ENCODE measurements around the gene MYOCD. TPM values are rescaled to one million over a fixed set of nuclear protein-coding genes. Genes with fewer than 3 reads are reported as not detected.

MYOCD gene
- total and polyA plus RNA-seq, 2 of the 13 experiments (the other 11 are each of a cell fraction or from before 2014, with no cell fraction given): not detected

DNA sequence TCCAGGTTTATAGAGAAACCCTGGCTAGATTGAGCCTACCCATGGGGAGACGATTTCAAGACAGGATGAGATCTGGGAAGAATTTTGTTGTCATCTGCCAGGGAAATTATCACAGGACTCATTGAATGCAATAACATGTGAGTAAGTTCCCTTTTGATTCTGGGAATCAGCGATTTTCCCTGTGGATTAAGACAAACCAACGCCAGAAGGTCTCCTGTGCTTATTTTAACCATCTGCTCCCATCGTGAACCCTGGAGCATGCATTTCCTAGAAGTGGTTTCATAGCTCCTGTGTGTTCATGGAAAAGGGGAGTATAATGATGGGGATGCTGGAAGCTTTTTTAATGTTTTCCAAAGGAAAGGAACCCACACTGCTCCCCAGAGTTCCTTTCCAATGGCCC is 102.6 kb downstream of the MYOCD start (continued):
- TF ChIP-seq, protein P1, sequence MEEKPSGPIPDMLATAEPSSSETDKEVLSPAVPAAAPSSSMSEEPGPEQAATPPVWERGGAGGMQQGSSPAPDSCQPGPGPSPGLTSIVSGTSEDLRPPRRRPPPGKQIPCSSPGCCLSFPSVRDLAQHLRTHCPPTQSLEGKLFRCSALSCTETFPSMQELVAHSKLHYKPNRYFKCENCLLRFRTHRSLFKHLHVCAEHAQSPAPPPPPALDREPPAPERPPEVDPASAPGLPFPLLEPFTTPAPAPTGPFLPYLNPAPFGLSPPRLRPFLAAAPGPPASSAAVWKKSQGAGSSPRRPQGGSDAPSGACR (CRISPR knock-in tag; IDR thresholded peaks at IDR 0.05): no peak

DNA sequence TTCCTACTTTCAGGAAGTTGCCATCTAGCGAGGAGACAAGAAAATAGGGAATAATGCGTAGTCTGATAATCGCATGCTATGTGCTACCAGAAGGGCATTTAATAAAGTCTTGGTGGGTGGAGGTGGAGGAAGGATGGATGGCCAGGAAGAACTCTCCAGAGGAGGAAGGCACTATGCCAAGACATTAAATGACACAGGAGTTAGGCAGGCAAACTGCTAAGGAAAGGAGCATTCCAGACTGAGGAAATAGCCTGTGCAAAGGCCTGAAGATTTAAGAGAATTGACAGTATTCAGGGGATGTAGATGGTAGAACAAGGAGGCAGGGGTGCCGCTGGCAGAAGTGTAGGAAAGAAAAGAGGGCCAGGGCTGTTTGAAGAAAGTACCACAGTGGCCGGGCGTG is 104.3 kb downstream of the MYOCD start:
- H2AFZ ChIP-seq (ENCODE audit: low read length): no peak overlapping the region
- H3K4me1 ChIP-seq (ENCODE audit: insufficient read depth, low read length): no peaks in the 10 kb centered on the region
- FAIRE-seq (no peak), DNase-seq (ENCODE audit: low spot score) (no peak), ATAC-seq (no peak)
- no peaks in the 10 kb centered on the region for H3K79me2 ChIP-seq (ENCODE audit: insufficient read depth, low read length)
- intact Hi-C loops (cut with micrococcal nuclease; ENCODE audit: unreplicated experiment): no loop called here
- H3K9me3 ChIP-seq (ENCODE audit: low read length): no peaks in the 10 kb centered on the region
- H3K27me3 ChIP-seq (ENCODE audit: control insufficient read depth in 1 of 2, insufficient read depth in 2 of 2, low read length in 2 of 2): no peaks in the 10 kb centered on the region; a peak in 1 of 5 replicates
- H4K20me1 ChIP-seq (ENCODE audit: insufficient read depth, low read length): no peaks in the 10 kb centered on the region
- POLR2A ChIA-PET: no interaction called here
- H3K9ac ChIP-seq (ENCODE audit: insufficient read depth, low read depth, low read length): no peak overlapping the region
- no peak overlapping the region for H3K27ac ChIP-seq (ENCODE audit: extremely low read length, insufficient read depth, low read length)
- H3K4me2 ChIP-seq (ENCODE audit: low read depth, low read length): no peak overlapping the region
- WGBS (ENCODE audit: low lambda C conversion rate): 39% methylated on average over 6 of the region's 6 CpGs
- in situ Hi-C loops (cut with HindIII; ENCODE audit: extremely low pct_ligation_motif_present, low pct_unique_long_range_greater_than_20kb): no loop called here
- no peak for TF ChIP-seq RAD51 (IDR thresholded peaks at IDR 0.05; ENCODE audit: borderline replicate concordance)
- TF ChIP-seq ERF (CRISPR knock-in tag; IDR thresholded peaks at IDR 0.05): no peak
- no peak for TF ChIP-seq SYNCRIP (IDR thresholded peaks at IDR 0.05; ENCODE audit: insufficient read depth, low read depth, low read length)
- TF ChIP-seq, protein P2, sequence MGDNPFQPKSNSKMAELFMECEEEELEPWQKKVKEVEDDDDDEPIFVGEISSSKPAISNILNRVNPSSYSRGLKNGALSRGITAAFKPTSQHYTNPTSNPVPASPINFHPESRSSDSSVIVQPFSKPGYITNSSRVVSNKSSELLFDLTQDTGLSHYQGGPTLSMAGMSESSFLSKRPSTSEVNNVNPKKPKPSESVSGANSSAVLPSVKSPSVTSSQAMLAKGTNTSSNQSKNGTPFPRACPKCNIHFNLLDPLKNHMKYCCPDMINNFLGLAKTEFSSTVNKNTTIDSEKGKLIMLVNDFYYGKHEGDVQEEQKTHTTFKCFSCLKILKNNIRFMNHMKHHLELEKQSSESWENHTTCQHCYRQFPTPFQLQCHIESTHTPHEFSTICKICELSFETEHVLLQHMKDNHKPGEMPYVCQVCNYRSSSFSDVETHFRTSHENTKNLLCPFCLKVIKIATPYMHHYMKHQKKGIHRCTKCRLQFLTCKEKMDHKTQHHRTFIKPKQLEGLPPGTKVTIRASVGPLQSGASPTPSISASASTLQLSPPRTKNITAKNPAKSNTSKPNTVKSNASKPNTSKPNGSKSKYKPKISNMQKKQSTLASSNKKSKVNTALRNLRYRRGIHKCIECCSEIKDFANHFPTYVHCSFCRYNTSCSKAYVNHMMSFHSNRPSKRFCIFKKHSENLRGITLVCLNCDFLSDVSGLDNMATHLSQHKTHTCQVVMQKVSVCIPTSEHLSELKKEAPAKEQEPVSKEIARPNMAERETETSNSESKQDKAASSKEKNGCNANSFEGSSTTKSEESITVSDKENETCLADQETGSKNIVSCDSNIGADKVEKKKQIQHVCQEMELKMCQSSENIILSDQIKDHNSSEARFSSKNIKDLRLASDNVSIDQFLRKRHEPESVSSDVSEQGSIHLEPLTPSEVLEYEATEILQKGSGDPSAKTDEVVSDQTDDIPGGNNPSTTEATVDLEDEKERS (CRISPR knock-in tag; IDR thresholded peaks at IDR 0.05): no peak
- TF ChIP-seq ZSCAN30 (CRISPR knock-in tag; IDR thresholded peaks at IDR 0.05): no peak
- CTCF ChIA-PET (ENCODE audit: low intra/inter-chr PET ratio, low total read pairs): no interaction called here
- no peak overlapping the region for H3K4me3 ChIP-seq (replicated peaks in 1 of 3; ENCODE audit: insufficient read depth in 1 of 3, low read depth in 2 of 3, low read length in 3 of 3)
- no TSS peak for BruUV-seq (replicated peaks)
- no peaks in the 10 kb centered on the region for H3K36me3 ChIP-seq (replicated peaks in 1 of 2; ENCODE audit: control insufficient read depth in 1 of 2, insufficient read depth in 2 of 2, low read length in 2 of 2)

Data from HepG2 (cell line).